Mesothelial cell of epicardium (in vitro differentiated cells): Measurements from ENCODE around the gene RREB1. TPM values are rescaled to one million over a fixed set of nuclear protein-coding genes. Genes with fewer than 3 reads are reported as not detected.
A peak's percentile ranks its signal among the peaks of the same experiment; 100 is the strongest.

Source experiments
- DNase-seq, 2 experiments: peaks; one replicate each; pipeline ENCODE4 v3.0.0; 2021; ENCODE audit warnings: low spot score in 2 of 2; ENCODE audit not compliant: unreplicated experiment in 2 of 2
- H3K27ac Mint-ChIP-seq: 2 replicates; pipeline ENCODE4 v1.8.0; 2021; ENCODE audit warnings: mixed read lengths
- H3K27me3 Mint-ChIP-seq: 2 replicates; pipeline ENCODE4 v1.8.0; 2021; ENCODE audit warnings: low read depth, mixed read lengths
- H3K36me3 Mint-ChIP-seq: 2 replicates; pipeline ENCODE4 v1.8.0; 2021; ENCODE audit warnings: mixed read lengths
- H3K4me1 Mint-ChIP-seq: 2 replicates; pipeline ENCODE4 v1.8.0; 2021; ENCODE audit warnings: mixed read lengths
- H3K4me3 Mint-ChIP-seq: 2 replicates; pipeline ENCODE4 v1.8.0; 2021; ENCODE audit warnings: mild to moderate bottlenecking, moderate library complexity, mixed read lengths
- H3K9me3 Mint-ChIP-seq: 2 replicates; pipeline ENCODE4 v1.8.0; 2021; ENCODE audit warnings: mixed read lengths
- CTCF ChIP-seq: fragments of 200-600 bp; sonication (generic); IDR thresholded peaks from one replicate; pipeline ENCODE4 v1.5.0; 2021; ENCODE audit warnings: antibody characterized with exemption; ENCODE audit not compliant: unreplicated experiment
- total RNA-seq: library from RNA; stranded (reverse); gene quantifications from 3 replicates; pipeline ENCODE4 v1.2.1, GENCODE V29; 2021

The RREB1 gene
- total RNA-seq, 1 donor from 2014 or later, result 55.4 TPM

GRCh38 chr6:7124114-7124513 lies 16.4 kb downstream of the RREB1 start:
- Mint-ChIP-seq H3K27me3 (no peaks in the 10 kb centered on the region), H3K4me1 (peaks cover 22% of the 10 kb centered on the region), H3K27ac (peak overlapping the region; percentile 5), H3K4me3 (no peak overlapping the region), H3K36me3 (peaks cover 11% of the 10 kb centered on the region), H3K9me3 (no peaks in the 10 kb centered on the region)
- no peak for TF ChIP-seq CTCF
- no peak for DNase-seq

GRCh38 chr6:7124636-7125035 lies 16.9 kb downstream of the RREB1 start:
- DNase-seq, result no peak
- H3K9me3 Mint-ChIP-seq, result no peaks in the 10 kb centered on the region

GRCh38 chr6:7125290-7125689 lies 17.5 kb downstream of the RREB1 start:
- Mint-ChIP-seq H3K27ac (no peak overlapping the region), H3K27me3 (no peaks in the 10 kb centered on the region), H3K4me1 (peaks cover 15% of the 10 kb centered on the region), H3K36me3 (peaks cover 11% of the 10 kb centered on the region), H3K9me3 (no peaks in the 10 kb centered on the region), H3K4me3 (no peak overlapping the region)
- no peak for TF ChIP-seq CTCF
- no peak for DNase-seq

More at GRCh38 chr6:7124636-7125035, 16.9 kb downstream of the RREB1 start:
- no peak overlapping the region for H3K4me3 Mint-ChIP-seq
- no peaks in the 10 kb centered on the region for H3K27me3 Mint-ChIP-seq
- peaks cover 17% of the 10 kb centered on the region for H3K4me1 Mint-ChIP-seq
- peaks cover 11% of the 10 kb centered on the region for H3K36me3 Mint-ChIP-seq
- H3K27ac Mint-ChIP-seq, result peak overlapping the region; percentile 8
- TF ChIP-seq CTCF, result no peak

- H3K4me1 Mint-ChIP-seq, result peaks cover 15% of the 10 kb centered on the region
- H3K27me3 Mint-ChIP-seq, result no peaks in the 10 kb centered on the region
- DNase-seq, result no peak
- H3K9me3 Mint-ChIP-seq, result no peaks in the 10 kb centered on the region
- H3K4me3 Mint-ChIP-seq, result no peak overlapping the region
- TF ChIP-seq CTCF, result no peak
- peaks cover 11% of the 10 kb centered on the region for H3K36me3 Mint-ChIP-seq
- peak overlapping the region; percentile 18 for H3K27ac Mint-ChIP-seq
Measured at GRCh38 chr6:7126754-7127153, 19.0 kb downstream of the RREB1 start.

- Mint-ChIP-seq H3K4me1 (peaks cover 15% of the 10 kb centered on the region), H3K27ac (no peak overlapping the region), H3K27me3 (no peaks in the 10 kb centered on the region), H3K36me3 (peaks cover 6% of the 10 kb centered on the region), H3K4me3 (no peak overlapping the region), H3K9me3 (no peaks in the 10 kb centered on the region)
- TF ChIP-seq CTCF, result no peak
- DNase-seq, result no peak
Measured at GRCh38 chr6:7127680-7128079, 19.9 kb downstream of the RREB1 start.

- Mint-ChIP-seq H3K9me3 (no peaks in the 10 kb centered on the region), H3K27ac (no peak overlapping the region), H3K4me3 (no peak overlapping the region), H3K27me3 (no peaks in the 10 kb centered on the region), H3K4me1 (peaks cover 10% of the 10 kb centered on the region), H3K36me3 (peaks cover 6% of the 10 kb centered on the region)
- TF ChIP-seq CTCF, result no peak
- no peak for DNase-seq
Measured at GRCh38 chr6:7129360-7129759, 21.6 kb downstream of the RREB1 start.
